DND-41 (cell line): ENCODE measurements around the gene WNK1.
A peak's percentile ranks its signal among the peaks of the same experiment; 100 is the strongest.

Experiments
- ATAC-seq: fragments of 200-7000 bp; cut with Tn5 transposase; 3 replicates; pipeline ENCODE4 v1.9.1; 2021; ENCODE audit warnings: low read depth; ENCODE audit not compliant: insufficient read depth
- DNase-seq: peaks from one replicate; pipeline ENCODE4 v3.0.0-alpha.2; 2020
- H2AFZ ChIP-seq: 2 replicates; pipeline ENCODE4 v1.6.0; 2012; ENCODE audit warnings: low read depth, low read length
- H3K27ac ChIP-seq: 2 replicates; pipeline ENCODE4 v1.5.1; 2012; ENCODE audit warnings: low read length, inconsistent platforms
- H3K27me3 ChIP-seq: fragments of 200-600 bp; sonication (generic); 2 replicates; pipeline ENCODE4 v1.6.0; 2012; ENCODE audit warnings: low read length, mild to moderate bottlenecking, inconsistent platforms; ENCODE audit not compliant: insufficient read depth, poor library complexity
- H3K36me3 ChIP-seq: 2 replicates; pipeline ENCODE4 v1.5.1; 2012; ENCODE audit warnings: low read length, inconsistent platforms; ENCODE audit not compliant: insufficient read depth
- H3K4me1 ChIP-seq: 2 replicates; pipeline ENCODE4 v1.5.1; 2012; ENCODE audit warnings: mild to moderate bottlenecking, low read length; ENCODE audit not compliant: insufficient read depth
- H3K4me2 ChIP-seq: 2 replicates; pipeline ENCODE4 v1.6.0; 2012; ENCODE audit warnings: mild to moderate bottlenecking, moderate library complexity, low read length, inconsistent platforms; ENCODE audit not compliant: insufficient read depth
- H3K4me3 ChIP-seq, 2 experiments: fragments of 200-600 bp in 1 of 2; shearing (Covaris generic) in 1 of 2; 2 replicates each; pipeline ENCODE4 v1.5.1; 2012 to 2016; ENCODE audit warnings: inconsistent platforms in 2 of 2, low read length in 2 of 2, mild to moderate bottlenecking in 2 of 2, low read depth in 1 of 2, moderate library complexity in 1 of 2
- H3K79me2 ChIP-seq: 2 replicates; pipeline ENCODE4 v1.6.0; 2012; ENCODE audit warnings: low read length, inconsistent platforms; ENCODE audit not compliant: insufficient read depth
- H3K9ac ChIP-seq: 2 replicates; pipeline ENCODE4 v1.6.0; 2012; ENCODE audit warnings: low read depth, mild to moderate bottlenecking, inconsistent platforms, low read length, moderate library complexity
- H3K9me3 ChIP-seq: 2 replicates; pipeline ENCODE4 v1.5.1; 2012; ENCODE audit warnings: low read length, moderate library complexity, mild to moderate bottlenecking, inconsistent platforms; ENCODE audit not compliant: insufficient read depth, severe bottlenecking
- H4K20me1 ChIP-seq: 2 replicates; pipeline ENCODE4 v1.6.0; 2012; ENCODE audit warnings: low read length; ENCODE audit not compliant: insufficient read depth
- EZH2 ChIP-seq: IDR thresholded peaks from 3 replicates; pipeline ENCODE4 v1.6.1; 2012; ENCODE audit warnings: borderline replicate concordance, low read depth, mild to moderate bottlenecking, moderate library complexity, low read length, inconsistent platforms; ENCODE audit not compliant: severe bottlenecking
- TF ChIP-seq, protein P1 (sequence below): IDR thresholded peaks from 2 replicates; pipeline ENCODE4 v1.5.1; 2012; ENCODE audit warnings: borderline replicate concordance, low read length, moderate library complexity, mild to moderate bottlenecking; ENCODE audit not compliant: poor library complexity, severe bottlenecking; ENCODE audit errors: extremely low read depth

The WNK1 gene

DNA sequence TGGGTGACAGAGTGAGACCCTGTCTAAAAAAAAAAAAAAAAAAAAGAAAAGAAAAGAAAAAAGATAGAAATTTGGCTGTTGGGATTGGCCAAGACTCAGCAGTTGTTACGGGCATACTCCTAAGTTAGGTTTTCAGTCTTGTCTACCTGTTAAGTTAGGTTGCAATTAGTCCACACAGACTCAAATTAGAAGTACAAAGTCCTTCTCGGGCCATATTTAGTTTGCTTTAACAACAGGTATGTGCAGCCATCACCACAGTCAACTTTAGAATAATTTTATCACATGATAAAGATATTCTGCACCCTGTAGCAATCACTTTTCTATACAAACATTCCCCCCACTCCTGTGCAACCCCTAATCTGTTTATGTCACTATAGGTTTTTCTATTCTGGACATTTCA, 85.2 kb downstream of the WNK1 start:
- H3K9ac ChIP-seq = no peak overlapping the region
- no peak overlapping the region for H3K4me3 ChIP-seq
- peaks cover 66% of the 10 kb centered on the region for H3K36me3 ChIP-seq
- no peaks in the 10 kb centered on the region for H3K27me3 ChIP-seq
- DNase-seq = no peak
- H4K20me1 ChIP-seq = peaks cover 10% of the 10 kb centered on the region; the same call in 1 of the 2 replicates
- no peak overlapping the region for H3K27ac ChIP-seq
- no peaks in the 10 kb centered on the region for H3K9me3 ChIP-seq
- TF ChIP-seq EZH2 = no peak
- TF ChIP-seq, protein P1, sequence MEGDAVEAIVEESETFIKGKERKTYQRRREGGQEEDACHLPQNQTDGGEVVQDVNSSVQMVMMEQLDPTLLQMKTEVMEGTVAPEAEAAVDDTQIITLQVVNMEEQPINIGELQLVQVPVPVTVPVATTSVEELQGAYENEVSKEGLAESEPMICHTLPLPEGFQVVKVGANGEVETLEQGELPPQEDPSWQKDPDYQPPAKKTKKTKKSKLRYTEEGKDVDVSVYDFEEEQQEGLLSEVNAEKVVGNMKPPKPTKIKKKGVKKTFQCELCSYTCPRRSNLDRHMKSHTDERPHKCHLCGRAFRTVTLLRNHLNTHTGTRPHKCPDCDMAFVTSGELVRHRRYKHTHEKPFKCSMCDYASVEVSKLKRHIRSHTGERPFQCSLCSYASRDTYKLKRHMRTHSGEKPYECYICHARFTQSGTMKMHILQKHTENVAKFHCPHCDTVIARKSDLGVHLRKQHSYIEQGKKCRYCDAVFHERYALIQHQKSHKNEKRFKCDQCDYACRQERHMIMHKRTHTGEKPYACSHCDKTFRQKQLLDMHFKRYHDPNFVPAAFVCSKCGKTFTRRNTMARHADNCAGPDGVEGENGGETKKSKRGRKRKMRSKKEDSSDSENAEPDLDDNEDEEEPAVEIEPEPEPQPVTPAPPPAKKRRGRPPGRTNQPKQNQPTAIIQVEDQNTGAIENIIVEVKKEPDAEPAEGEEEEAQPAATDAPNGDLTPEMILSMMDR = no peak
- H2AFZ ChIP-seq = no peak overlapping the region
- H3K4me2 ChIP-seq = no peak overlapping the region
- H3K4me1 ChIP-seq = no peaks in the 10 kb centered on the region
- no peak for ATAC-seq
- peaks cover 78% of the 10 kb centered on the region for H3K79me2 ChIP-seq

DNA sequence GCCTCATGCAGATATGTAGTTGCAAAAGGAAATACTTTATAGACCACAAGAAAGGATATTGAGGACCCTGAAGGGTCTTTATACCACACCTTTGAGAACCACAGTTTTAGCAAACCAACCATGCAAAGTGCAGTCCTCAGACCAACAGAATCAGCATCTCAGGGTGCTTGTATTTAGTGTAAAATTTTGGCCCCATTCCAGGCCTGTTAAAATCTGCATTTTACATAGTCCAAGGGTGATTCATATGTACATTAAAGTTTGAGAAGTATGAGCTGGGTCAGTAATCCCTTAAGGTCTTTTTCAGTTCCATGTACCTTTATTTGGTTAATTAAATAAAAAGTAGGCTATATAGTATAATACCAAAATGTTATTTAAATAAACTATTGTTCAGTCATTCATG, 91.2 kb downstream of the WNK1 start:
- DNase-seq = no peak

DNA sequence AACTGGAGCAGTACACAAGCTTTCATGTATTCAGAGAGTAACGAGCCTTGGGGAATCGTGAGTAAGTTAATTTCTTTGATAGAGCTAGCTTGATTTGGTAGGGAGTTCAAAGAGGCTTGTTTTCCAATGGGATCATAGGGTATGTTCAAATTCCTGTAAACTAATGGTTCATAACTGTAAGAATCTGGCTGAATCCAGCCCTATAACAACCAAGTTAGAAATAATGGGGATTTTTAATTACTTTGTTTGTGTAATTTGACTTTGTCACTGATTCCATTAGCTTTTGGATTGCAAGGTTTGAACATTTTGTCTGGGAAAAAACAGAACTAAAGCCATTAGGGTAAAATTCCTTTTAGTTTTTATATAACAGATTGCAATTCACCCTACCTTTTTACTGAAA, 94.0 kb downstream of the WNK1 start:
- Histone ChIP-seq H3K79me2 (peaks cover 73% of the 10 kb centered on the region), H3K9me3 (no peaks in the 10 kb centered on the region), H3K4me3 (no peak overlapping the region), H3K4me1 (no peaks in the 10 kb centered on the region), H3K27ac (no peak overlapping the region), H3K36me3 (peaks cover 26% of the 10 kb centered on the region; the same call in 1 of the 2 replicates), H3K4me2 (no peak overlapping the region), H2AFZ (no peak overlapping the region), H4K20me1 (peaks cover 12% of the 10 kb centered on the region; the same call in 1 of the 2 replicates), H3K9ac (no peak overlapping the region), H3K27me3 (no peaks in the 10 kb centered on the region)
- TF ChIP-seq EZH2 = no peak
- TF ChIP-seq, protein P1 = no peak
- DNase-seq (no peak), ATAC-seq (no peak)

More for the DNA sequence above, 91.2 kb downstream of the WNK1 start:
- no peaks in the 10 kb centered on the region for H3K4me1 ChIP-seq
- no peak overlapping the region for H3K4me2 ChIP-seq
- H3K36me3 ChIP-seq = peaks cover 46% of the 10 kb centered on the region
- H3K9ac ChIP-seq = no peak overlapping the region
- TF ChIP-seq, protein P1 = no peak
- no peak for TF ChIP-seq EZH2
- H3K79me2 ChIP-seq = peaks cover 72% of the 10 kb centered on the region
- H3K9me3 ChIP-seq = no peaks in the 10 kb centered on the region
- H3K4me3 ChIP-seq = no peak overlapping the region
- H3K27ac ChIP-seq = no peak overlapping the region
- peak; percentile 37; the same call in 1 of the 3 replicates for ATAC-seq
- peaks cover 7% of the 10 kb centered on the region; the same call in 1 of the 2 replicates for H4K20me1 ChIP-seq
- H2AFZ ChIP-seq = no peak overlapping the region
- no peaks in the 10 kb centered on the region for H3K27me3 ChIP-seq
